Activated CD4-positive, alpha-beta T cell treated with anti-CD3 and anti-CD28 coated beads, Interleukin-2, amount 50 U/mL, for 16 hours (primary cell): ENCODE measurements around the gene AGPAT4.

Experiments
- DNase-seq: peaks from one replicate; pipeline ENCODE4 v3.0.0-alpha.2; 2020

The AGPAT4 gene

GRCh38 chr6:161162722-161163121, 111.1 kb downstream of the AGPAT4 start:
- no peak for DNase-seq

- no peak for DNase-seq
These were observed 111.8 kb downstream of the AGPAT4 start for GRCh38 chr6:161161889-161162624.

- no peak for DNase-seq
These were observed 112.7 kb downstream of the AGPAT4 start for GRCh38 chr6:161161121-161161520.

- DNase-seq, result no peak
These were observed 119.0 kb downstream of the AGPAT4 start for GRCh38 chr6:161154796-161155335.

- DNase-seq, result no peak
These were observed 120.1 kb downstream of the AGPAT4 start for GRCh38 chr6:161153725-161154124.

GRCh38 chr6:161152907-161153662, 120.8 kb downstream of the AGPAT4 start:
- no peak for DNase-seq

GRCh38 chr6:161152527-161152862, 121.4 kb downstream of the AGPAT4 start:
- no peak for DNase-seq

- no peak for DNase-seq
These were observed 122.0 kb downstream of the AGPAT4 start for GRCh38 chr6:161151660-161152526.

GRCh38 chr6:161151059-161151645, 122.7 kb downstream of the AGPAT4 start:
- DNase-seq, result no peak

GRCh38 chr6:161150566-161150965, 123.3 kb downstream of the AGPAT4 start:
- DNase-seq, result no peak

GRCh38 chr6:161150136-161150535, 123.7 kb downstream of the AGPAT4 start:
- DNase-seq, result no peak

GRCh38 chr6:161143663-161144430, 130.0 kb downstream of the AGPAT4 start:
- DNase-seq, result no peak

GRCh38 chr6:161142957-161143296, 130.9 kb downstream of the AGPAT4 start:
- no peak for DNase-seq

GRCh38 chr6:161141173-161141572, 132.7 kb downstream of the AGPAT4 start:
- DNase-seq, result no peak

- DNase-seq, result no peak
These were observed 133.3 kb downstream of the AGPAT4 start for GRCh38 chr6:161140554-161140875.

GRCh38 chr6:161139766-161140553, 133.9 kb downstream of the AGPAT4 start:
- no peak for DNase-seq

GRCh38 chr6:161139304-161139765, 134.5 kb downstream of the AGPAT4 start:
- DNase-seq, result no peak

- DNase-seq, result no peak
These were observed 135.1 kb downstream of the AGPAT4 start for GRCh38 chr6:161138543-161139303.

- peak; percentile 5 for DNase-seq
These were observed 135.9 kb downstream of the AGPAT4 start for GRCh38 chr6:161137839-161138542.

- DNase-seq, result no peak
These were observed 136.5 kb downstream of the AGPAT4 start for GRCh38 chr6:161137320-161137719.
